SK-N-SH (cell line): ENCODE results near the gene SLC25A2. TPM values are rescaled to one million over a fixed set of nuclear protein-coding genes. Genes with fewer than 3 reads are reported as not detected.
"Not testable (repeated sequence)": the region's sequence is repeated elsewhere in the genome, so short reads cannot be mapped to it uniquely, and the experiment has no call there.

Experiments used
- CTCF ChIA-PET: fragments of 300-600, 350-600 bp; formaldehyde crosslinking; extraction: SDS; loops from one replicate; lab custom pipeline; 2021; lab: Yijun Ruan, JAX
- POLR2A ChIA-PET: fragments of 350-600 bp; sonication (Branson Sonifier 250); formaldehyde crosslinking; extraction: SDS; loops from one replicate; lab custom pipeline; 2020; ENCODE audit warnings: antibody characterized with exemption, inconsistent platforms; lab: Yijun Ruan, JAX
- DNase-seq: peaks from one replicate; pipeline ENCODE4 v3.0.0; 2012
- H2AFZ ChIP-seq: fragments of 200-600 bp; sonication (generic); 2 replicates; pipeline ENCODE4 v1.8.1; 2016; ENCODE audit warnings: antibody characterized with exemption, mild to moderate bottlenecking, low read depth
- H3F3A ChIP-seq: fragments of 200-600 bp; sonication (generic); replicated peaks from 2 replicates; pipeline ENCODE3; 2016; ENCODE audit warnings: antibody characterized with exemption, mild to moderate bottlenecking; ENCODE audit not compliant: insufficient read depth
- H3K27ac ChIP-seq, 2 experiments: fragments of 200-500 bp in 1 of 2; fragments of 200-600 bp in 1 of 2; sonication (Bioruptor generic) in 1 of 2; sonication (generic), shearing (Covaris generic) in 1 of 2; 2 replicates each; pipeline versions ENCODE4 v1.5.1 to v1.6.1; 2014 to 2016; ENCODE audit warnings: low read depth in 2 of 2, inconsistent platforms in 1 of 2, low read length in 1 of 2, mild to moderate bottlenecking in 1 of 2, mixed read lengths in 1 of 2
- H3K27me3 ChIP-seq: fragments of 200-600 bp; sonication (generic), shearing (Covaris generic); 2 replicates; pipeline ENCODE4 v1.6.1; 2016; ENCODE audit warnings: mixed run types; ENCODE audit not compliant: insufficient read depth
- H3K36me3 ChIP-seq, 2 experiments: fragments of 200-500 bp in 1 of 2; fragments of 200-600 bp in 1 of 2; sonication (Bioruptor generic) in 1 of 2; sonication (generic) in 1 of 2; replicated peaks in 1 of 2; 2 replicates each; pipeline versions ENCODE3 to v1.5.1; 2014 to 2016; ENCODE audit warnings: low read length in 1 of 2, mild to moderate bottlenecking in 1 of 2; ENCODE audit not compliant: insufficient read depth in 2 of 2, control insufficient read depth in 1 of 2
- H3K4me1 ChIP-seq, 2 experiments: fragments of 200-500 bp in 1 of 2; fragments of 200-600 bp in 1 of 2; sonication (Bioruptor generic) in 1 of 2; sonication (generic), shearing (Covaris generic) in 1 of 2; 2 replicates each; pipeline versions ENCODE4 v1.5.1 to v1.6.1; 2014 to 2016; ENCODE audit warnings: low read depth in 1 of 2, low read length in 1 of 2, mixed run types in 1 of 2; ENCODE audit not compliant: insufficient read depth in 2 of 2, control insufficient read depth in 1 of 2
- H3K4me2 ChIP-seq: fragments of 200-600 bp; sonication (generic), shearing (Covaris generic); 2 replicates; pipeline ENCODE4 v1.6.1; 2017; ENCODE audit warnings: mixed run types
- H3K4me3 ChIP-seq, 2 experiments: fragments of 200-500 bp in 1 of 2; fragments of 200-600 bp in 1 of 2; sonication (Bioruptor generic) in 1 of 2; sonication (generic), shearing (Covaris generic) in 1 of 2; 2 replicates each; pipeline versions ENCODE4 v1.5.1 to v1.8.1; 2014 to 2016; ENCODE audit warnings: low read depth in 2 of 2, inconsistent platforms in 1 of 2, low read length in 1 of 2, mild to moderate bottlenecking in 1 of 2, mixed read lengths in 1 of 2, moderate library complexity in 1 of 2
- H3K79me2 ChIP-seq: fragments of 200-600 bp; sonication (generic); 2 replicates; pipeline ENCODE4 v1.8.1; 2017; ENCODE audit warnings: mild to moderate bottlenecking; ENCODE audit not compliant: insufficient read depth
- H3K9ac ChIP-seq: fragments of 200-600 bp; sonication (generic); 2 replicates; pipeline ENCODE4 v1.6.1; 2017; ENCODE audit warnings: mixed run types
- H3K9me2 ChIP-seq: fragments of 200-600 bp; sonication (generic); 2 replicates; pipeline ENCODE4 v1.6.1; 2017; ENCODE audit warnings: mixed run types
- H3K9me3 ChIP-seq: fragments of 200-600 bp; sonication (generic); 2 replicates; pipeline ENCODE4 v1.6.1; 2017; ENCODE audit warnings: mixed run types, mild to moderate bottlenecking, moderate library complexity
- H4K20me1 ChIP-seq: fragments of 200-600 bp; sonication (generic); 2 replicates; pipeline ENCODE4 v1.6.1; 2017; ENCODE audit warnings: mild to moderate bottlenecking, mixed run types; ENCODE audit not compliant: insufficient read depth
- CHD2 ChIP-seq: fragments of 150-350 bp; IDR thresholded peaks from 2 replicates; pipeline ENCODE4 v1.6.1; 2018; ENCODE audit warnings: low read length; ENCODE audit not compliant: partially characterized antibody
- EZH2phosphoT487 ChIP-seq: fragments of 200-600 bp; sonication (generic); IDR thresholded peaks from 2 replicates; pipeline ENCODE4 v1.6.1; 2017; ENCODE audit warnings: low read depth, mixed run types, mild to moderate bottlenecking, antibody characterized with exemption, moderate library complexity, borderline replicate concordance
- FOSL2 ChIP-seq: IDR thresholded peaks from 2 replicates; pipeline ENCODE4 v1.4.0; 2012; ENCODE audit warnings: low read depth, mild to moderate bottlenecking, moderate library complexity, borderline replicate concordance
- FOXJ3 ChIP-seq: sonication (generic); formaldehyde crosslinking; IDR thresholded peaks from 2 replicates; pipeline ENCODE4 v1.5.1; 2020; ENCODE audit warnings: mild to moderate bottlenecking, missing genetic modification reagents
- FOXM1 ChIP-seq: IDR thresholded peaks from 2 replicates; pipeline ENCODE4 v1.4.0; 2012; ENCODE audit warnings: low read depth, mild to moderate bottlenecking
- NFIC ChIP-seq: IDR thresholded peaks from 2 replicates; pipeline ENCODE4 v1.4.0; 2012; ENCODE audit warnings: borderline replicate concordance
- POLR2AphosphoS5 ChIP-seq: IDR thresholded peaks from 2 replicates; pipeline ENCODE4 v1.6.1; 2012; ENCODE audit warnings: low read depth, low read length
- RAD21 ChIP-seq: IDR thresholded peaks from 2 replicates; pipeline ENCODE4 v1.6.1; 2012; ENCODE audit warnings: mild to moderate bottlenecking, low read length
- RCOR1 ChIP-seq: fragments of 150-350 bp; IDR thresholded peaks from 2 replicates; pipeline ENCODE4 v1.6.1; 2017; ENCODE audit warnings: antibody characterized with exemption, low read length
- REST ChIP-seq: IDR thresholded peaks from 2 replicates; pipeline ENCODE4 v1.6.1; 2012; ENCODE audit warnings: mild to moderate bottlenecking, low read depth, low read length, moderate library complexity
- RFX5 ChIP-seq: IDR thresholded peaks from 2 replicates; pipeline ENCODE4 v1.6.1; 2012; ENCODE audit warnings: mild to moderate bottlenecking, improper control_type of control experiment, low read length
- RXRA ChIP-seq: IDR thresholded peaks from 2 replicates; pipeline ENCODE4 v1.4.0; 2012; ENCODE audit warnings: low read depth, mild to moderate bottlenecking, borderline replicate concordance
- SIN3A ChIP-seq: IDR thresholded peaks from 2 replicates; pipeline ENCODE4 v1.6.1; 2012; ENCODE audit warnings: low read depth, mild to moderate bottlenecking, low read length, moderate library complexity, borderline replicate concordance
- SMC3 ChIP-seq: IDR thresholded peaks from 2 replicates; pipeline ENCODE4 v1.6.1; 2012; ENCODE audit warnings: low read depth, low read length, improper control_type of control experiment
- TCF12 ChIP-seq: IDR thresholded peaks from 2 replicates; pipeline ENCODE4 v1.4.0; 2012
- YY1 ChIP-seq: IDR thresholded peaks from 2 replicates; pipeline ENCODE4 v1.4.0; 2012; ENCODE audit warnings: low read depth, mild to moderate bottlenecking
- ZBTB33 ChIP-seq: IDR thresholded peaks from 2 replicates; pipeline ENCODE4 v1.4.0; 2012; ENCODE audit warnings: low read depth, borderline replicate concordance
- WGBS: methylation state at CpG from one replicate; pipeline ENCODE4 v1.1.6; 2017; ENCODE audit warnings: low lambda C conversion rate; 5-methylcytosine and 5-hydroxymethylcytosine counted together
- polyA plus RNA-seq, 3 experiments: library from polyadenylated mRNA; depleted of rRNA; stranded (reverse); fragments of >200 nt; gene quantifications; 2 replicates each; pipeline ENCODE4 v1.2.3, GENCODE V29; 2012
- TF ChIP-seq, protein P1 (sequence below): IDR thresholded peaks from 2 replicates; pipeline ENCODE4 v1.4.0; 2012; ENCODE audit warnings: low read depth

Gene SLC25A2
- polyA plus RNA-seq, 1 of the 3 experiments (the other 2 are of a cell fraction): not detected

DNA sequence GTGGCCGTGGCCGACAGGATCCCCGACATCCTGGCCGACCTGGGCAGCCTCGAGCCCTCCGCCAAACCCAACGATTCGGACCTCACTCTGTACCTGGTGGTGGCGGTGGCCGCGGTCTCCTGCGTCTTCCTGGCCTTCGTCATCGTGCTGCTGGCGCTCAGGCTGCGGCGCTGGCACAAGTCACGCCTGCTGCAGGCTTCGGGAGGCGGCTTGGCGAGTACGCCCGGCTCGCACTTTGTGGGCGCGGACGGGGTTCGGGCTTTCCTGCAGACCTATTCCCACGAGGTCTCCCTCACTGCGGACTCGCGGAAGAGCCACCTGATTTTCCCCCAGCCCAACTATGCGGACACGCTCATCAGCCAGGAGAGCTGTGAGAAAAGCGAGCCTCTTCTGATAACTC is 42.2 kb upstream of the SLC25A2 start:
- DNase-seq, H3K79me2 ChIP-seq, POLR2A ChIA-PET, H3K9ac ChIP-seq, H3K4me2 ChIP-seq, H3K27ac ChIP-seq, H3F3A ChIP-seq, H3K9me2 ChIP-seq, H3K9me3 ChIP-seq, H2AFZ ChIP-seq, H3K36me3 ChIP-seq, H3K4me1 ChIP-seq, H3K4me3 ChIP-seq, H3K27me3 ChIP-seq, H4K20me1 ChIP-seq: not testable (repeated sequence)
- CTCF ChIA-PET: interaction anchor here (1.6 kb wide), 1 partner anchor 212 kb away, joined by 3 read pairs; no protein-coding TSS in a partner anchor
- 76% methylated on average over 9 of the region's 35 CpGs for WGBS

- CTCF ChIA-PET: no interaction called here
- no peaks in the 10 kb centered on the region for H3K27me3 ChIP-seq
Observed at GRCh38 chr5:141345327-141345726, 41.5 kb upstream of the SLC25A2 start.

More at GRCh38 chr5:141345327-141345726, 41.5 kb upstream of the SLC25A2 start:
- H3K4me1 ChIP-seq: no peaks in the 10 kb centered on the region
- no peaks in the 10 kb centered on the region for H3K9me3 ChIP-seq
- no peak overlapping the region for H3K9ac ChIP-seq
- H3F3A ChIP-seq: no peaks in the 10 kb centered on the region
- no peak overlapping the region for H3K27ac ChIP-seq
- no peak overlapping the region for H3K4me3 ChIP-seq
- no peaks in the 10 kb centered on the region for H3K79me2 ChIP-seq
- no peaks in the 10 kb centered on the region for H4K20me1 ChIP-seq
- H3K36me3 ChIP-seq: no peaks in the 10 kb centered on the region
- no peak for TF ChIP-seq CHD2
- no peak for TF ChIP-seq TCF12
- TF ChIP-seq FOXM1: no peak
- TF ChIP-seq SMC3: no peak
- TF ChIP-seq ZBTB33: no peak
- TF ChIP-seq RCOR1: no peak
- TF ChIP-seq, protein P1, sequence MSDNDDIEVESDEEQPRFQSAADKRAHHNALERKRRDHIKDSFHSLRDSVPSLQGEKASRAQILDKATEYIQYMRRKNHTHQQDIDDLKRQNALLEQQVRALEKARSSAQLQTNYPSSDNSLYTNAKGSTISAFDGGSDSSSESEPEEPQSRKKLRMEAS: no peak
- no peak for TF ChIP-seq FOSL2
- TF ChIP-seq EZH2phosphoT487: no peak
- no peak for TF ChIP-seq FOXJ3 (CRISPR knock-in tag)
- TF ChIP-seq REST: no peak
- no peak for TF ChIP-seq RAD21
- no peak for TF ChIP-seq NFIC
- TF ChIP-seq POLR2AphosphoS5: no peak
- no peak for TF ChIP-seq YY1
- TF ChIP-seq SIN3A: no peak
- TF ChIP-seq RXRA: no peak
- no peak for TF ChIP-seq RFX5
- whole genome bisulfite sequencing: 81% methylated on average over 19 of the region's 20 CpGs
- no peak overlapping the region for H2AFZ ChIP-seq
- no peaks in the 10 kb centered on the region for H3K9me2 ChIP-seq
- POLR2A ChIA-PET: no interaction called here
- no peak overlapping the region for H3K4me2 ChIP-seq
- DNase-seq: no peak
